ENCODE data around the gene TXNDC8.
A peak's percentile ranks its signal among the peaks of the same experiment; 100 is the strongest.
"Not testable (repeated sequence)": the region's sequence is repeated elsewhere in the genome, so short reads cannot be mapped to it uniquely, and the experiment has no call there.

TXNDC8 gene

DNA sequence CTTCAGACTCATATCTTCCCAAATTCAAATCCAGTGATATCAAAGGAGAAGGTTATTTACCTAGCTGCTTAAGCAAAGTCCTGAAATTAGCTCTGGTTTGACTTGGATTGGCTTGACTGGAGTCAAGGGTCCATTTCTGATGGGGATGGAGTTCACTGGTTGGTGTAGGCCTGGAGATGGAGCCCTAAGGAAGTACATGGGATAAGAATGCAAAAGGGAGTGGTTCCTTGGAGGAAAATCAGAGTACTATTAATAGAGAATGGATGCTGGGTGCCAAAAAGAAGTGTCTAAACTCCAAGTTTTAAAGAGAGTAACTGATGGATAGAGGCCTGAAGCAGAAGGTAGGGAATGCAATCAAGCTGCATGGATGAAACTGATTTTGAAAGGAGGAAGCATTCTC lies 13.8 kb downstream of the TXNDC8 start:
- DNase-seq, result no peak

GRCh38 chr9:110320651-110321445 lies 16.8 kb downstream of the TXNDC8 start:
- DNase-seq, result no peak

DNA sequence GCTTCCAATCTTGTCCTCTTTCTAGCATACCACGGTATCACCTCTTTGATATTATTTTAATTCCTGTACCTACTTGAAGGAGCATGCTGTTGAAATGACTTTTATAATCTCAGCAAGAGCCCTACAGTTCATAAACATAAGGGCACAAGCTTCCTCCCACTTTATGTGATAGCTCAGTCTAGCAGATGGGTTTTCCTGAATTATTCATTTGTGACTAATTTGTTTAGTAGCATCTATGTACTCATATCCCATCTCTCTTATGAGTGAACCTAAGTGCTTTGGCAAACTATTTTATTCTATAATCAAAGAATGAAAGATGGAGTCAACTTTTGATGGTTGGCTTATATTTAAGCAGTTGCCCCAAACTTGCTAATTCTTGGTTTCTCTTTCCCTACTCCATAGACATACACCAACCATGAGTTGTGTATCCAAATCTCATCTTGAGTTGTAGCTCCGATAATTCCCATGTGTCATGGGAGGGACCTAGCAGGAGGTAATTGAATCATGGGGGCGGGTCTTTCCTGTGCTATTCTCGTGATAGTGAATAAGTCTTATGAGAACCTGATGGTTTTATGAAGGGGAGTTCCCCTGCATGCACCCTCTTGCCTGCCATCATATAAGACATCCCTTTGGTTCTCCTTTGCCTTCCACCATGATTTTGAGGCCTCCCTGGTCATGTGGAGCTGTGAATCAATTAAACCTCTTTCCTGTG lies 17.7 kb downstream of the TXNDC8 start:
- no peak for DNase-seq

DNA sequence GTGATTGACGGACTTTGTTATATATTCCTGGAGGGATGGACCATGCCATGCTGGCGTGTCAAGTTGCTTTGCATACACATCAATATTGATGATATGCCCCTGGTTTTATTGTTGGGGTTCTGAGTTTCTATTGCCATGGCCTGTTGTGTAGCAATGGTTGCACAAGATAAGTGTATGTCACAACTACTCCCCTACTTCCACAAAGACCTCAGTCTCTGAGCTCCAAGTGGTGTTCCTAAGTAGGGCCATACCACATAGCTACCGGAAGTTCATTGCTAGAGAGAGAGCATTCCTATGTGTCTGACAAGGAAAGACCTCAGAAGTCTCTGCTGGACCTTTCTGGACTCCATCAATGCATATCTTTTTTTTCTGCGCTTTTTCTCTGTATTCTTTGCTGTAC lies 19.8 kb downstream of the TXNDC8 start:
- no peak for DNase-seq

DNA sequence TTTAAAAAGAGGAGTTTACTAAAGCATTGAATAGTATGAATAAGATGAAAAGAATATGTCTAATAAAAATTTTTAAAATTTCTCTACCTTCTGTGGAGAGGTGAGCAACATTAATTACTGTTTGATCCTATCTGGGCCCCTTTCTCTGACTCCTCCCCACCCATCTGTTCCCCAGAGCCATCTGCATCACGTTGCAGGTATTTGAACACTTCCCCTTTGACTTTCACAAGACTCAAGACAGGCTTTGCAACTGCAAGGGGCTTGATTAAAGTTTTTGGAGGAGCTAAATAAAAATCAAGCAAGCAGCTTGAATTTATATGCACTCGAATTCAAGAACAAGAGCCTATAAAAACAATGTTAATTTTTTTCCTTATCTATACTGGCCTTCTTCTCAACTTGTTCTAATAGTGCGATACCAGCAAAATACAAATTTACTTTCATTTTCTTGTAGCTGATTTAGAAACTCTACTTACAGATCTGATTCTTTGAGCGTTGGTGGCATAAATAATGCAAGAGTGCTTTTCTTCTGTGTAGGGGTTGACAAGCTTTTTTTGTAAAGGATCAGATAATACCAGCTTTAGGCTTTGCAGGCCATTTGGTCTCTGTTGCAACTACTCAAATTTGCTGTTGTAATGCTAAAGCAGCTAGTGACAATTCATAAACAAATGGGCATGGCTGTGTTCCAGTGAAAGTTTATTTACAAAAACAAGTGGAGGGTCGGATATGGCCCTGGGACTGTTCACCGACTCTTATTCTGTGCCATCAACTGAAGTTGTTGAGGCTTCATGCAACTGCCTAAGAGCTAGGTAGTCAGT lies 21.2 kb downstream of the TXNDC8 start:
- DNase-seq, result no peak

DNA sequence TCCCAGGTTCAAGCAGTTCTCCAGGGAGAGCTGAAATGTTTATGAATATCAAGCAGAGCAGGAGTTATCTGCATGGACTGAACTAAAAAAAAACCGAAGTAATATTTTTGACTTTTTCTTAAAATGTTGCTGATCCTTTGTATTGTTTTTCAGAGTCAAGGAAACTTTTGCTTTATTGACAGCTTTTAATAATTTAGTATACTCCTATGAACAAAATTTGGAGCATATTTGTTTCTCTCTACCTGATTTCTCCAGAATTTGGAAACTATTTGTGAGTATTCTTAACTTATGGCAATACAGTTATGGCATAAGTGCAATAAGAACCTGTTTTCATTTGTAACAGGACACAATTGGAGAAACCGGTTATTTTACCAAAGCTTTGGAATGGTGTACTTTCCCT lies 25.7 kb downstream of the TXNDC8 start:
- not testable (repeated sequence) for DNase-seq

DNA sequence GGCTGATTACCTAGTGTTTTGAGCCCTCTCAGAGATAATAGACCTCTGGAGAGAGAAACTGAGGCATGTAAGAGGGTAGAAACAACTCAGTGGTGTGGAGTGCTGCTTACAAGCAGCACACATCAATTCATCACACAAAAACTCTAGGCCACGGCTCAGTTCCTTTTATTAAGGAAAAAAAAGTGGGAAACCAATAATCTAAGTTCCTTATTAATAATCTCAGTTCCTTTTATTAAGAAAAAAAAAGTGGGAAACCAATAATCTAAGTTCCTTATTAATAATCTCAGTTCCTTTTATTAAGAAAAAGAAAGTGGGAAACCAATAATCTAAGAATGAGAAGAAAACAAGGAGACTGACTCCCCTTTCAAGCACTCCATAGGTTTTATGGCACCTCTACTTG lies 28.0 kb downstream of the TXNDC8 start:
- DNase-seq, result no peak

- no peak for DNase-seq
Observed at GRCh38 chr9:110308633-110309038, 29.0 kb downstream of the TXNDC8 start.

DNA sequence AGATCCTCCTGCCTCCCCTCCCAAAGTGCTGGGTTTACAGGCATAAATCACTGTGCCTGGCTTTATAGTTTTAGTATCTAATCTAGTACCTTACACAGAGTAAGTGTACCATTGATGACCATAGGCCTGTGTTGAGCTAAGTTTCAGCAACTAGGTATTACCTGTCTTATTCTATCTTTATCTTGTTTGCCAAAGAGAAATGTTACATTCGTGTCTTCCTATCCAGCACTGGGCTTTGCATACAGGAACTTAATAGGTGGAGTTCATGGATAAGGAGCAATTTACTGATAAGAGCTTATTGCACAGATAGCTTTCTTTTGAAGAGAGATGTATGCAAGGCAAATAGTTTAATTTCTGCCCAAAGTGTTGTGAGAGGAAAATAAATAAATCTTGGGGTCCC lies 30.5 kb downstream of the TXNDC8 start:
- no peak for DNase-seq

- DNase-seq, result no peak
Observed at GRCh38 chr9:110303133-110303532, 34.5 kb downstream of the TXNDC8 start.

DNA sequence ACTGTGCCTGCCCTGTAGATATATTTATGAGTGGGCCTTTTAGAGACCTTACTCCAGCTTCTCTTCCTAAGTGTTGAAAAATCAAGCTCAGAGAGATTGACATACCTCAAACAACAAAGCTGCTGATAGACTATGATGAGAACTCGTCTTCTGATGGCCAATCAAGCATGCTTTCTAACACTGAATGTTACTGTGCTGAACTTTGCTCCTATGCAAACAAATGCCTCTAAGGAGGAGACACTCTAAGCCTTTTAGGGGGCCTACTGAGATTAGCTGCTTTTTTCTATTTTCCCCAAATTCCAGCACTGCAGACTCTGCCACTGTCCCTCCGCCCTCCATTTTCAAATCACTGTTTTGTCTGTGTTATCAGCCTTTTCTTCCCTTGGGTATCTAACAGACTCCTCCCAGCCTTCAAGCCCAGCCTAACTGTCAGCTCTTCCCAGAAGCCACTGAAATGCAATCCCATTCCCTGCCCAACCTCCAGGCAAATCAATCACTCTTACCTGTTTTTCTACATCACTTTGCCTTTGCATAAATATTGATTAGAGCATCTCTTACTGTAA lies 39.5 kb downstream of the TXNDC8 start:
- no peak for DNase-seq

DNA sequence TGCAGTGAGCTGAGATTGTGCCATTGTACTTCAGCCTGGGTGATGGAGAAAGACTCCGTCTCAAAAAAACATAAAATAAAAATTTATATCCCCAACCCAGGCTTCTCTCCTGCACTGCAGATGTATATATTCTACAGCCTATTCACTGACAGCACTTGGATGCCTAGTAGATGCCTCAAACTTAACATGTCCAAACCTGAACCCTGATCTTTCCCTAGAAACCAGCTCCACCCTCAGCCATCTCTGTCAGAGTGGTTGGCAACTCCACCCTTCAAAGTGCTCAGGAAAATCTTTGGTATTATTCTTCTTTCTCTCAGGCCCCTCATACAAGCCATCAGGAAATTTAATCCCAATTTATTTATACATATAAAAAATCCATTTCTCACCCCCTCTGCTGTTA lies 44.4 kb downstream of the TXNDC8 start:
- no peak for DNase-seq

DNA sequence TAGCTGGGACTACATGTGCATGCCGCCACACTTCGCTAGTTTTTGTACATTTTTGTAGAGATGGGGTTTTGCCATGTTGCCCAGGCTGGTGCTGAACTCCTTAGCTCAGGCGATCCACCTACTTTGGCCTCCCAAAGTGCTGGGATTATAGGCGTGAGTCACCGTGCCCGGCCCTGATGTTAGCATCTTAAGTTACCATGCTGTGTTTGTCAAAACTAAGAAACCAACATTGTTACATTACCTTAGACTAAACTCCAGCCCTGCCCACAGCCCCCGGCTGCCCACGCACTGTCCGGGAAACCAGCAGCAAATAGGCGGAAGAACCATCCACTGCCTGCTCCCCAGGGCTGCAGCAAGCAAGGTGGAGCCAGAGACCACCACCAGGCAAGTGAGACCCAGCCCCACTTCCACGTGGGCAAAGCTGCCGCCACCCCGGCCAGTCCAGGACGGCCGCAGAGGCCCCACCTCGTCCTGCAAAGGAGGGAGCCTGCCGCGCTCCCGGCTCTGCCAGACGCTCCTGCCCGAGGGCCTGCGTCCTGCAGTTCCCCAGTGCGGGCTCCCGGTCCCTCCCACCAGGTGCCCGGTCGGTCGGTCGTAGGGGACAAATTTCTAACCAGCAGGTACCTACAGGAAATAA lies 45.6 kb downstream of the TXNDC8 start:
- DNase-seq, result no peak

DNA sequence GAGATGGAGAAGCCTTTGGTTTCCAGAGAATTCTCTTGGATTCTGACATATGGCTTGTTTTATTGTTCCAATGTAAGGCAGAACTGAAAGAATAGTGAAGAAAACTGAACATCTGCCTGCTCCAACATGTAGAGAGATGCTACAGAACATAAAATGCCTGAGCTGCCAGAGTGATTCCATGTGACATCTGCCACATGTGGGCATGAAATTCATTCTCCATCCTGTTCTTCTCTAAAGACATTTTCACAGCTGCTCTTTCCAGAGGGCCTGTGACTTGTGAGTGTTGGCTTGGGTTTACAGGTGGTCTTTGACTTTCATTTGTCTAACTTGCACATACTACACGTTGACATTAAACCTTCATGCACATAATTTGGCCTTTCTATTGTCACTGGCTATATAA lies 47.7 kb downstream of the TXNDC8 start:
- peak; percentile 56 for DNase-seq

GRCh38 chr9:110288503-110288902 lies 49.2 kb downstream of the TXNDC8 start:
- no peak for DNase-seq

DNA sequence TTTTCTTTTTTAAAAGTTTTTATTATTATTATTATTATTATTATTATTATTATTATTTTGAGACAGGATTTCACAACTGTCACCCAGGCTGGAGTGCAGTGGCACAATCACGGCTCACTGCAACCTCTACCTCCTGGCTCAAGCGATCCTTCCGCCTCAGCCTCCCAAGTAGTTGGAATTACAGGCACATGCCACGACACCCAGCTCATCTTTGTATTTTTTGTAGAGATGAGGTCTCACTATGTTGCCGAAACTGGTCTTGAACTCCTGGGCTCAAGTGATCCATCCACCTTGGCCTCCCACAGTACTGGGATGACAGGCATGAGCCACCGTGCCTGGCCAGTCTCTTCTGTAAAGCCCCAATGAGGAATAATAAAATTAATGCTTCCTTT lies 50.4 kb downstream of the TXNDC8 start:
- DNase-seq, result no peak

DNA sequence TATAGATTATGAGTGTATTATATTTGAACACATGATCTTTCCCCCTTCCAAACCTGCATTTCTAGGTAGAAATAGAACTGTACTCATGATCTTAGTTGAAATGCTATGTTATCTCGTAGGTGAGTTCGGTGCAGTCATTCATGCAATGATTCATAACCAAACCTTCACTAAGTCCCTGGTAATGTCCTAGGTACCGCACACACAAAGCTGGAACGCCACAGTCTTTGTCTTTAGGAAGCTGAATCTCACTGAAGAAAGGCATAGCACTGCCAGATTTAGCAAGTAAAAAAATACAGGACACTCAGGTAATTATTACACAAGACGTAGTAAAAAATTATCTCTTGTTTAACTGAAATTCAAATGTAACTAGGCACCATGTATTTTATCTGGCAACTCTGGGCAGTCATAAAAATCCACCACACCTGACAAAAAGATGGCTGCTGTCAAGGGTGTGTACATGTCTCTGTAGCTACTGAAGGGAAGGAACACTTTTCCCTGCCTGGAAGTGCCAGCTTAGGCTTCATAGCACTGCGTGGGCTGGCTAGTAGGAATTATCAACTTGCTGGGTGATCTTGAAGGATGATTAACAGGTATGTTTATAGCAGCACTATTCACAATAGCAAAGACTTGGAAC lies 53.3 kb downstream of the TXNDC8 start:
- DNase-seq, result no peak

DNA sequence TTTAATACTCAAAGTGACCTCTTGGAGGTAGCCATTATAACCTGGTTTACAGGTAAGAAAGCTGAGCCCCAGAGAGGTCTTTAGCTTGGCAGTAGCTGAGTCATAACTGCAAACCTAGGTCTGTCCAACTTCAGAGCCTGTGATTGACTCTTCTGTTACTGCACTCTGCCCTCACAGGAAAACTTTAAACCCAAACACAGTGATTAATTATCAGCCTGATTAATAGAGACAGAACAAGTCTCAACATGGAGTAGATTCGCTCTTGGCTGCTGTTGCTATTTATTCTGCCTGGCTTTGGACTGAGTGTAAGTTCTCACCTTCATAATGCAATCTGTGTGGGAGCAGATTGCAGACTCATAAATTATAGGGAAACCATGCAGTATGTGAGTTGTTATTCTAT lies 53.9 kb downstream of the TXNDC8 start:
- peak; percentile 71 for DNase-seq

GRCh38 chr9:110282739-110283081 lies 55.0 kb downstream of the TXNDC8 start:
- DNase-seq, result no peak

GRCh38 chr9:110282018-110282738 lies 55.5 kb downstream of the TXNDC8 start:
- DNase-seq, result no peak

- no peak for DNase-seq
Observed at GRCh38 chr9:110278080-110278707, 59.5 kb downstream of the TXNDC8 start.
